Measurements from ENCODE around the gene ZMYM4. TPM values are rescaled to one million over a fixed set of nuclear protein-coding genes. Genes with fewer than 3 reads are reported as not detected.
"Not testable (repeated sequence)": the region's sequence is repeated elsewhere in the genome, so short reads cannot be mapped to it uniquely, and the experiment has no call there.

Gene ZMYM4
- total RNA-seq, 1 donor from 2014 or later, result 92.6 TPM

- Mint-ChIP-seq H3K27me3 (ENCODE audit: low read depth) (no peaks in the 10 kb centered on the region), H3K4me3 (no peak overlapping the region), H3K9me3 (no peaks in the 10 kb centered on the region), H3K27ac (ENCODE audit: unreplicated experiment) (no peak overlapping the region), H3K36me3 (ENCODE audit: low read depth) (peaks cover 5% of the 10 kb centered on the region), H3K4me1 (no peaks in the 10 kb centered on the region)
- TF ChIP-seq CTCF (conservative IDR thresholded peaks at IDR 0.05), result no peak
- no peak for DNase-seq (ENCODE audit: low read depth, low spot score)
These were observed 101.6 kb downstream of the ZMYM4 start for GRCh38 chr1:35369922-35370671.

- Mint-ChIP-seq H3K36me3 (ENCODE audit: low read depth) (peaks cover 7% of the 10 kb centered on the region), H3K4me1 (no peaks in the 10 kb centered on the region), H3K27ac (ENCODE audit: unreplicated experiment) (no peak overlapping the region), H3K4me3 (no peak overlapping the region), H3K9me3 (no peaks in the 10 kb centered on the region), H3K27me3 (ENCODE audit: low read depth) (no peaks in the 10 kb centered on the region)
- DNase-seq (ENCODE audit: low read depth, low spot score), result no peak
- no peak for TF ChIP-seq CTCF (conservative IDR thresholded peaks at IDR 0.05)
These were observed 103.0 kb downstream of the ZMYM4 start for GRCh38 chr1:35371506-35371905.

GRCh38 chr1:35377555-35377954 is 109.0 kb downstream of the ZMYM4 start:
- Mint-ChIP-seq H3K27ac (ENCODE audit: unreplicated experiment) (no peak overlapping the region), H3K4me1 (no peaks in the 10 kb centered on the region), H3K36me3 (ENCODE audit: low read depth) (peaks cover 11% of the 10 kb centered on the region), H3K4me3 (no peak overlapping the region), H3K9me3 (no peaks in the 10 kb centered on the region), H3K27me3 (ENCODE audit: low read depth) (no peaks in the 10 kb centered on the region)
- no peak for DNase-seq (ENCODE audit: low read depth, low spot score)
- no peak for TF ChIP-seq CTCF (conservative IDR thresholded peaks at IDR 0.05)

GRCh38 chr1:35379317-35380000 is 111.0 kb downstream of the ZMYM4 start:
- Mint-ChIP-seq H3K9me3 (no peaks in the 10 kb centered on the region), H3K4me1 (no peaks in the 10 kb centered on the region), H3K27ac (ENCODE audit: unreplicated experiment) (no peak overlapping the region), H3K4me3 (no peak overlapping the region), H3K27me3 (ENCODE audit: low read depth) (no peaks in the 10 kb centered on the region), H3K36me3 (ENCODE audit: low read depth) (peaks cover 11% of the 10 kb centered on the region)
- no peak for TF ChIP-seq CTCF (conservative IDR thresholded peaks at IDR 0.05)
- DNase-seq (ENCODE audit: low read depth, low spot score), result no peak

GRCh38 chr1:35380111-35380510 is 111.6 kb downstream of the ZMYM4 start:
- not testable (repeated sequence) for DNase-seq (ENCODE audit: low read depth, low spot score); H3K36me3 Mint-ChIP-seq (ENCODE audit: low read depth); H3K4me1 Mint-ChIP-seq; H3K27me3 Mint-ChIP-seq (ENCODE audit: low read depth); H3K4me3 Mint-ChIP-seq; H3K27ac Mint-ChIP-seq (ENCODE audit: unreplicated experiment); H3K9me3 Mint-ChIP-seq

GRCh38 chr1:35382107-35382506 is 113.6 kb downstream of the ZMYM4 start:
- no peak for TF ChIP-seq CTCF (conservative IDR thresholded peaks at IDR 0.05)
- no peaks in the 10 kb centered on the region for H3K9me3 Mint-ChIP-seq

More at GRCh38 chr1:35382107-35382506, 113.6 kb downstream of the ZMYM4 start:
- Mint-ChIP-seq H3K4me3 (no peak overlapping the region), H3K27ac (ENCODE audit: unreplicated experiment) (no peak overlapping the region), H3K27me3 (ENCODE audit: low read depth) (no peaks in the 10 kb centered on the region), H3K36me3 (ENCODE audit: low read depth) (peaks cover 9% of the 10 kb centered on the region), H3K4me1 (no peaks in the 10 kb centered on the region)
- no peak for DNase-seq (ENCODE audit: low read depth, low spot score)
